COLO829 (cell line): ENCODE results near the gene ARHGAP30.
"Not testable (repeated sequence)": the region's sequence is repeated elsewhere in the genome, so short reads cannot be mapped to it uniquely, and the experiment has no call there.

Experiments
- DNase-seq: peaks from one replicate; pipeline ENCODE4 v3.0.0; 2012; ENCODE audit warnings: low spot score

Gene ARHGAP30

GRCh38 chr1:161039546-161039945, 30.1 kb downstream of the ARHGAP30 start:
- DNase-seq = no peak

- no peak for DNase-seq
These were observed 30.5 kb downstream of the ARHGAP30 start for GRCh38 chr1:161039154-161039545.

GRCh38 chr1:161038523-161039153, 31.1 kb downstream of the ARHGAP30 start, which contains the start of gene TSTD1:
TSTD1 (minus strand) TSS chr1:161038964; CDS start chr1:161038889, 75 bp downstream.
- DNase-seq = no peak

- DNase-seq = no peak
These were observed 31.8 kb downstream of the ARHGAP30 start for GRCh38 chr1:161037661-161038522.

GRCh38 chr1:161033751-161034150, 35.9 kb downstream of the ARHGAP30 start:
- no peak for DNase-seq

- DNase-seq = no peak
These were observed 37.3 kb downstream of the ARHGAP30 start for GRCh38 chr1:161032409-161032808.

- no peak for DNase-seq
These were observed 37.8 kb downstream of the ARHGAP30 start for GRCh38 chr1:161031874-161032273.

- not testable (repeated sequence) for DNase-seq
These were observed 40.2 kb downstream of the ARHGAP30 start for GRCh38 chr1:161029466-161029865.

- DNase-seq = not testable (repeated sequence)
These were observed 42.7 kb downstream of the ARHGAP30 start for GRCh38 chr1:161026954-161027353.

GRCh38 chr1:161022432-161022831, 47.3 kb downstream of the ARHGAP30 start:
- not testable (repeated sequence) for DNase-seq

- no peak for DNase-seq
These were observed 47.7 kb downstream of the ARHGAP30 start for GRCh38 chr1:161021970-161022353.

- peak; percentile 85 for DNase-seq
These were observed 48.3 kb downstream of the ARHGAP30 start for GRCh38 chr1:161021165-161021969.

- DNase-seq = no peak
These were observed 49.1 kb downstream of the ARHGAP30 start, which contains the start of gene F11R for GRCh38 chr1:161020509-161021164. F11R (minus strand) TSS chr1:161021152; CDS start chr1:161021073, 79 bp downstream.

GRCh38 chr1:161019751-161020495, 49.8 kb downstream of the ARHGAP30 start:
- no peak for DNase-seq

- DNase-seq = not testable (repeated sequence)
These were observed 50.5 kb downstream of the ARHGAP30 start for GRCh38 chr1:161019111-161019660.

GRCh38 chr1:161018631-161018930, 51.1 kb downstream of the ARHGAP30 start:
- no peak for DNase-seq

GRCh38 chr1:161017756-161018630, 51.7 kb downstream of the ARHGAP30 start:
- DNase-seq = no peak

GRCh38 chr1:161017181-161017580, 52.5 kb downstream of the ARHGAP30 start:
- not testable (repeated sequence) for DNase-seq

GRCh38 chr1:161016683-161017082, 53.0 kb downstream of the ARHGAP30 start:
- not testable (repeated sequence) for DNase-seq
